H1 (cell line): ENCODE results near the gene ACSL6. TPM values are rescaled to one million over a fixed set of nuclear protein-coding genes. Genes with fewer than 3 reads are reported as not detected.

ENCODE experiments used
- CBX5 ChIP-seq: fragments of 300-800, 300-1000 bp; sonication (generic); IDR thresholded peaks from 2 replicates; pipeline ENCODE4 v1.7.1; 2016; ENCODE audit warnings: antibody characterized with exemption, low read length, low read depth
- CREB1 ChIP-seq: IDR thresholded peaks from 2 replicates; pipeline ENCODE4 v1.6.1; 2012; ENCODE audit warnings: inconsistent platforms
- GTF2F1 ChIP-seq: IDR thresholded peaks from 2 replicates; pipeline ENCODE4 v1.6.1; 2012; ENCODE audit warnings: low read depth, low read length, improper control_type of control experiment, borderline replicate concordance
- MAFK ChIP-seq: IDR thresholded peaks from 2 replicates; pipeline ENCODE4 v1.6.1; 2012; ENCODE audit warnings: low read depth, mild to moderate bottlenecking, improper control_type of control experiment, low read length
- NANOG ChIP-seq: IDR thresholded peaks from 2 replicates; pipeline ENCODE4 v1.6.1; 2011; ENCODE audit warnings: low read length, low read depth, mild to moderate bottlenecking, inconsistent platforms; ENCODE audit not compliant: insufficient read depth, poor library complexity, severe bottlenecking
- POLR2A ChIP-seq, 2 experiments: IDR thresholded peaks; 1 replicate in 1 of 2; 2 replicates in 1 of 2; pipeline ENCODE4 v1.6.1; 2011; ENCODE audit warnings: low read depth in 2 of 2, low read length in 2 of 2, mild to moderate bottlenecking in 2 of 2; ENCODE audit errors: control extremely low read depth in 1 of 2
- TAF7 ChIP-seq: optimal IDR thresholded peaks from 2 replicates; pipeline ENCODE3; 2011; ENCODE audit warnings: low read depth, mild to moderate bottlenecking, inconsistent platforms, low read length, moderate library complexity, borderline replicate concordance
- TCF12 ChIP-seq: IDR thresholded peaks from 2 replicates; pipeline ENCODE4 v1.6.1; 2011; ENCODE audit warnings: low read depth, mild to moderate bottlenecking, low read length
- polyA plus RNA-seq, 7 experiments: library from polyadenylated mRNA; depleted of rRNA in 3 of 7; stranded (reverse) in 5 of 7; unstranded in 2 of 7; fragments of >200 nt in 5 of 7; fragments of 200-250 nt in 2 of 7; gene quantifications; 1 replicate in 5 of 7; 2 replicates in 1 of 7; 4 replicates in 1 of 7; pipeline versions ENCODE4 v1.2.1 to v1.2.3, GENCODE V29; 2011 to 2013; ENCODE audit warnings: missing spikeins in 2 of 7, mixed read lengths in 2 of 7
- total RNA-seq: library from RNA; stranded (reverse); fragmentation: NEBNext Ultra II Directional; extraction: Animal tissue kit (Norgen Biotek cat#: 25700); gene quantifications from 2 replicates; pipeline ENCODE4 v1.2.1, GENCODE V29; 2021

The ACSL6 gene
- total and polyA plus RNA-seq, 2 of the 8 experiments (the other 6 are each of a cell fraction or from before 2014, with no cell fraction given): 2.3 to 2.4 TPM

DNA sequence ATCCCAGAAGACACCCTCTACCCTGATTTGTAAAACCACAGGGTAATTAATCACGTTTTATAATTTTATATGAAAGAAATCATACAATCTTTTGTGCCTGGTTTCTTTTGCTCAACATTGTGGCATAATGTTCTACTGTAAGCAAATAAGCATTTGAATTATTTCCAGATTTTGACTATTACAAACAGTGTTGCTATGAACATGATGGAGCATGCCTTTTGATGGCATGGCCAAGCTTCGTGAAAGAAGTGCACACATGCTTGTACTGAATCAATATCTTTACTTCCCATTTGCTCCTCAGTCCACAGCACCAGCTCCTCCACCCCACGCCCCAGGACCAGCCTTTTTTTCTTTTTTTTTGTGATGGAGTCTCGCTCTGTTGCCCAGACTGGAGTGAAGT is 29.9 kb downstream of the ACSL6 start (continued):
- TF ChIP-seq TCF12 (no peak), CBX5 (no peak), TAF7 (no peak), POLR2A (IDR thresholded peaks at IDR 0.05; ENCODE audit: control extremely low read depth in 1 of 2, low read depth in 2 of 2, low read length in 2 of 2) (no peak), MAFK (no peak), NANOG (no peak), CREB1 (no peak), GTF2F1 (no peak)
